ENCODE measurements around the gene RAD1.

GRCh38 chr5:34869256-34869655 is 46.0 kb downstream of the RAD1 start:
- no peak for TF ChIP-seq POLR2AphosphoS5 (IDR thresholded peaks at IDR 0.05)
- TF ChIP-seq POLR2A (IDR thresholded peaks at IDR 0.05), result no peak
- no peak for TF ChIP-seq CTCF (IDR thresholded peaks at IDR 0.05)

All from upper lobe of left lung (tissue), 4 donors.